Bronchial epithelial cell (primary cell): ENCODE results near the gene ROBO3. TPM values are rescaled to one million over a fixed set of nuclear protein-coding genes. Genes with fewer than 3 reads are reported as not detected.

Experiments
- DNase-seq: peaks from one replicate; pipeline ENCODE4 v3.0.0-alpha.2; 2010; ENCODE audit warnings: low read depth
- FAIRE-seq: peaks from 2 replicates; lab custom pipeline; 2011; peaks lifted over from hg19 to GRCh38; lab: Jason Lieb, UNC
- H3K27me3 ChIP-seq: 2 replicates; pipeline ENCODE4 v1.5.1; 2011; ENCODE audit warnings: low read length; ENCODE audit not compliant: control insufficient read depth, insufficient read depth
- H3K36me3 ChIP-seq: 2 replicates; pipeline ENCODE4 v1.5.1; 2011; ENCODE audit warnings: low read length; ENCODE audit not compliant: control insufficient read depth, insufficient read depth
- H3K4me3 ChIP-seq: 2 replicates; pipeline ENCODE4 v1.5.1; 2011; ENCODE audit warnings: mild to moderate bottlenecking, low read depth, low read length, control low read depth
- CTCF ChIP-seq: IDR thresholded peaks from 2 replicates; pipeline ENCODE4 v1.5.1; 2011; ENCODE audit warnings: mild to moderate bottlenecking, moderate library complexity, low read length, control low read depth, inconsistent platforms; ENCODE audit not compliant: insufficient read depth, severe bottlenecking
- total RNA-seq: library from RNA; depleted of rRNA; stranded (reverse); fragments of >200 nt; gene quantifications from 2 replicates; pipeline ENCODE4 v1.2.1, GENCODE V29; 2014

ROBO3 gene
- total RNA-seq, 1 donor from 2014 or later, result 29.5 TPM

- FAIRE-seq (no peak), DNase-seq (no peak)
- H3K36me3 ChIP-seq, result no peaks in the 10 kb centered on the region
- peaks cover 39% of the 10 kb centered on the region for H3K27me3 ChIP-seq
- TF ChIP-seq CTCF, result no peak
- no peak overlapping the region for H3K4me3 ChIP-seq
These were observed 3.6 kb upstream of the ROBO3 start for GRCh38 chr11:124861670-124862069.

GRCh38 chr11:124863137-124863825, 2.0 kb upstream of the ROBO3 start:
- H3K27me3 ChIP-seq, result peaks cover 52% of the 10 kb centered on the region
- FAIRE-seq, result no peak
- DNase-seq, result no peak
- no peak overlapping the region for H3K4me3 ChIP-seq
- TF ChIP-seq CTCF, result no peak
- H3K36me3 ChIP-seq, result no peaks in the 10 kb centered on the region

- DNase-seq (no peak), FAIRE-seq (no peak)
- H3K36me3 ChIP-seq, result no peaks in the 10 kb centered on the region
- TF ChIP-seq CTCF, result no peak
- H3K27me3 ChIP-seq, result peaks cover 57% of the 10 kb centered on the region
- H3K4me3 ChIP-seq, result no peak overlapping the region
These were observed 1.4 kb upstream of the ROBO3 start for GRCh38 chr11:124863826-124864165.

- TF ChIP-seq CTCF, result no peak
- Histone ChIP-seq H3K27me3 (peaks cover 63% of the 10 kb centered on the region), H3K4me3 (no peak overlapping the region), H3K36me3 (no peaks in the 10 kb centered on the region)
- FAIRE-seq (no peak), DNase-seq (no peak)
These were observed 898 bp upstream of the ROBO3 start for GRCh38 chr11:124864176-124864891.

- no peak for TF ChIP-seq CTCF
- Histone ChIP-seq H3K4me3 (no peak overlapping the region), H3K27me3 (peaks cover 68% of the 10 kb centered on the region), H3K36me3 (no peaks in the 10 kb centered on the region)
- FAIRE-seq (no peak), DNase-seq (no peak)
These were observed 396 bp upstream of the ROBO3 start for GRCh38 chr11:124864892-124865180.
